AG04449 (cell line): ENCODE measurements around the gene HNRNPD.
"Not testable (repeated sequence)": the region's sequence is repeated elsewhere in the genome, so short reads cannot be mapped to it uniquely, and the experiment has no call there.

Source experiments
- CTCF ChIA-PET: fragments of 350-600 bp; formaldehyde crosslinking; extraction: SDS; loops from one replicate; lab custom pipeline; 2021; ENCODE audit warnings: antibody characterized with exemption; lab: Yijun Ruan, JAX
- POLR2A ChIA-PET: fragments of 400-600, 350-600 bp; formaldehyde crosslinking; extraction: SDS; loops from one replicate; lab custom pipeline; 2020; ENCODE audit warnings: antibody characterized with exemption, inconsistent platforms; lab: Yijun Ruan, JAX
- DNase-seq: peaks from one replicate; pipeline ENCODE4 v3.0.0-alpha.2; 2010; ENCODE audit warnings: low read depth, low spot score
- H3K4me3 ChIP-seq: 2 replicates; pipeline ENCODE4 v1.5.1; 2011; ENCODE audit warnings: low read depth, mild to moderate bottlenecking, control low read depth, low read length
- TF ChIP-seq, protein P1 (sequence below): IDR thresholded peaks from one replicate; pipeline ENCODE4 v1.5.1; 2011; ENCODE audit warnings: mild to moderate bottlenecking, moderate library complexity, low read length, control low read depth, inconsistent platforms; ENCODE audit not compliant: insufficient read depth; ENCODE audit errors: missing control alignments

The HNRNPD gene

DNA sequence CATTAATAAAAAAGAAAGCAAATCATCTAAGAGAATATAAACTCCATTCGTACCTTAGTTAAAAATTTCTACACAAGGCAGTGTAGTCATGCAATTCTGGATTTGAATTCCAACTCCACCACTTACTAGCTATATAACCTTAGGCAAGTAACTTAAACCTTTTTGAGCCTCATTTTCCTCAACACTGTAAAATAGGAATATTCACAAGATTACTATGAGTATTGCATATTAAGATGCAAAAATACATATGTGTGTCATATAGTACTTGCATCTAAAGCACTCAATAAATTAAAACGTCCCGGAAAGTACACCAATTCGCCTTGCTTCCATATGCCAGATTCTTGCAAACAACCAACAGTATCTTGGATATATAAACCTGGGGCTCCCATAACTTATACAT, 42.0 kb downstream of the HNRNPD start:
- no peak for DNase-seq
- H3K4me3 ChIP-seq = no peak overlapping the region
- ChIA-PET POLR2A (no interaction called here), CTCF (no interaction called here)
- TF ChIP-seq, protein P1, sequence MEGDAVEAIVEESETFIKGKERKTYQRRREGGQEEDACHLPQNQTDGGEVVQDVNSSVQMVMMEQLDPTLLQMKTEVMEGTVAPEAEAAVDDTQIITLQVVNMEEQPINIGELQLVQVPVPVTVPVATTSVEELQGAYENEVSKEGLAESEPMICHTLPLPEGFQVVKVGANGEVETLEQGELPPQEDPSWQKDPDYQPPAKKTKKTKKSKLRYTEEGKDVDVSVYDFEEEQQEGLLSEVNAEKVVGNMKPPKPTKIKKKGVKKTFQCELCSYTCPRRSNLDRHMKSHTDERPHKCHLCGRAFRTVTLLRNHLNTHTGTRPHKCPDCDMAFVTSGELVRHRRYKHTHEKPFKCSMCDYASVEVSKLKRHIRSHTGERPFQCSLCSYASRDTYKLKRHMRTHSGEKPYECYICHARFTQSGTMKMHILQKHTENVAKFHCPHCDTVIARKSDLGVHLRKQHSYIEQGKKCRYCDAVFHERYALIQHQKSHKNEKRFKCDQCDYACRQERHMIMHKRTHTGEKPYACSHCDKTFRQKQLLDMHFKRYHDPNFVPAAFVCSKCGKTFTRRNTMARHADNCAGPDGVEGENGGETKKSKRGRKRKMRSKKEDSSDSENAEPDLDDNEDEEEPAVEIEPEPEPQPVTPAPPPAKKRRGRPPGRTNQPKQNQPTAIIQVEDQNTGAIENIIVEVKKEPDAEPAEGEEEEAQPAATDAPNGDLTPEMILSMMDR = no peak

DNA sequence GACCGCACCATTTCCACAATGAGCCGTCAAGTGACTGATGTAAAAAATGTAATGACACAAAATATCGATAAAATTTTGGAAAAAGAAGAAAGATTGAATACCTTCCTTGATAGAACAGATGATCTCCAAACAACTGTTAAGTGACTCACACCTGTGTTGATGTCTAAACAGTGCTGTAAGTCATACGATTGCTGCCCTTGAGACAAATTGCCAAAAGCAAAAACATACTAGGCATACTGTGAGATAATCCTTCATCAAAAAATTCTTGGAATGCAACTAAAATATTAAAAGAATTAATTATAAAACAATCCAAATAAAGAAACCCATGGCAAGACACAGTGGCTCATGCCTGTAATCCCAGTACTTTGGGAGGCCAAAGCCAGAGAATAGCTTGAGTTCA, 53.4 kb downstream of the HNRNPD start:
- TF ChIP-seq, protein P1 = no peak
- no peak overlapping the region for H3K4me3 ChIP-seq
- ChIA-PET POLR2A (no interaction called here), CTCF (no interaction called here)
- no peak for DNase-seq

DNA sequence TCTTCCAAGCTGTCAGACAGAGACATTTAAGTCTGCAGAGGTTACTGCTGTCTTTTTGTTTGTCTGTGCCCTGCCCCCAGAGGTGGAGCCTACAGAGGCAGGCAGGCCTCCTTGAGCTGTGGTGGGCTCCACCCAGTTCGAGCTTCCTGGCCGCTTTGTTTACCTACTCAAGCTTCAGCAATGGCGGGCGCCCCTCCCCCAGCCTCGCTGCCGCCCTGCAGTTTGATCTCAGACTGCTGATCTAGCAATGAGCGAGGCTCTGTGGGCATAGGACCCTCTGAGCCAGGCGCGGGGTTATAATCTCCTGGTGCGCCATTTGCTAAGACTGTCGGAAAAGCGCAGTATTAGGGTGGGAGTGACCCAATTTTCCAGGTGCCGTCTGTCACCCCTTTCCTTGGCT, 70.7 kb downstream of the HNRNPD start:
- CTCF ChIA-PET, H3K4me3 ChIP-seq, POLR2A ChIA-PET, DNase-seq: not testable (repeated sequence)
